HG03045 (cell line): ENCODE measurements around the gene NANOS3.
"Not testable (repeated sequence)": the region's sequence is repeated elsewhere in the genome, so short reads cannot be mapped to it uniquely, and the experiment has no call there.

Experiments used
- ATAC-seq: cut with Tn5 transposase; IDR thresholded peaks from one replicate; pipeline ENCODE4 v1.9.1; 2021; ENCODE audit warnings: mild to moderate bottlenecking, moderate library complexity; ENCODE audit not compliant: unreplicated experiment

Gene NANOS3

DNA sequence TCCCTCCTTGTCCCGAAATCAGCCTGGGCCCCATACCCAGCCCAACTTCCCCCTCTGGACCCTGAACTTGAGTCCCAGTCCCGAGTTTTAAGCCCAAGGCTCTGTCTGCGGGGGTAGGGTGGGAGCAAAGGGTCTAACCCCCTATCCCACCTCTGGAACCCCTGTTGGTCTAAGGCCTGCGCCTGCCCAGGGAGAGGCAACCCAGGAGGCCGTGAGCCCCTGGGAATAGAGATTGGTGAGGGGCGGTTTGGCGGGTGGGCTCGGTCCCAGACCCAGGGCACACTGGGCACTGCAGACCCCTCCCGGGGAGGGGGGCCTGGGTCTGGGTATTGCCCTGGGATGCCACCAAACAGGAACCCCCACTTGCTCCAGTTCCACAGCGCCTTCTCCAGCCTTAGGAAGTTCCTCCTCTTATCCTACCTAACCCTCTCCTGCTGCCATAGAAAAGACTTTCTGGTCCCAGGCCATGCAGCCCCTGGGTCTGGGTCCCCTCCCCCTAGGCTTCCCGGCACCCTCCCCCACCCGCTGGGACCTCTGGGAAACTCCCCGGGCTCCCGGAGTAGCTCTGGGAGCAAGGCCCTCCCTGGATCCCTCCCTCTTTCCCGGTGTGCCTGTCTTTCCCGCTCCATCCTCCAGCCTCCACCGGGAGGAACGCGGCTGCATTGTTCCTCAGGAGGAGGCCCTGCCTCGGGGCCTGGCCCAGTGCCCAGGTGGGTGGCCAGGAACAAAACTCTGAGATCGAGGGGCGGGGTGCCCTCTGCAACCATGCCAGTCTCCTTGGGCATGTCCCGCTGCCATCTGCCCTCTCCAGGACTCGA, 33.6 kb upstream of the NANOS3 start:
- ATAC-seq, result no peak

- no peak for ATAC-seq
Measured at GRCh38 chr19:13844130-13844631, 32.8 kb upstream of the NANOS3 start.

DNA sequence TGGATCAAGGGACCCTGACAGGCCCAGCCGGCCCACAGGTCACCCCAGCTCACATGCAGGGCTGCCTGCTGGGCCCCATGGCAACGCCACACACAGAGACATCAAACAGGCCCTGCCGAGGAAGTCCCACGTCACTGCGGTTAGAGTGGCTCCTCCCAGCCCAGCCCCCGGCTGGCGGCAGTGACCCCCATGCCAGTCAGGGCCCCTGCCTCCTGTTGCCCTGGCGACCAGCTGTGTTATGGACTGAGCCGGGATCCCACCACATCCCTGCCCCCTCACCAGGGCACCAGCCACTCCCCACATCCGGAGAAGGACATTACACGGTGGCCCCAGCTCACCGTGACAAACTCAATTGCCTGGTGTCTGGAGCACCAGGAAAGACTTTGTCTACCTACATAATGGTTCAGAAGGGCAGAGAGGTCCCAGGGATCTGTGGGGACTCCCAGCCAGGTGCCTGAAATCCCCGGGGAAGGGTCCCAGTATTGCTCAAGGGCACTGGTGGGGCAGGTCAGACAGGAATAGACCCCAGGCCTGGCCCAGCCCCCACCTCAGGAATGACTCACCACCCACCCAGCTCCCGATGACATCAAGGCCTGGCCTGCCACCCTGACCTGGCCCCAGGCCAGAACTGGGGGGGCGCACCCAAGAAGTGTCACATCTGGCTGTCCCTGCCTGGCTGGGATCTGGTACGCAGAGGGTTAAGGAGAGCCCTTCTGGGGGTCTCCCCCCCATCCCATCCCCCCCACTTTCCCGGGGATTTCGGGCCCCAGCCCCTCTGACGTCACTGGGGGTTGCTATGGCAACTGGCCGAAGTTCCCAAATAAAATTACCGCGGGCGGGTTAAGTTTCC, 30.2 kb upstream of the NANOS3 start:
- peak; percentile 46 for ATAC-seq

DNA sequence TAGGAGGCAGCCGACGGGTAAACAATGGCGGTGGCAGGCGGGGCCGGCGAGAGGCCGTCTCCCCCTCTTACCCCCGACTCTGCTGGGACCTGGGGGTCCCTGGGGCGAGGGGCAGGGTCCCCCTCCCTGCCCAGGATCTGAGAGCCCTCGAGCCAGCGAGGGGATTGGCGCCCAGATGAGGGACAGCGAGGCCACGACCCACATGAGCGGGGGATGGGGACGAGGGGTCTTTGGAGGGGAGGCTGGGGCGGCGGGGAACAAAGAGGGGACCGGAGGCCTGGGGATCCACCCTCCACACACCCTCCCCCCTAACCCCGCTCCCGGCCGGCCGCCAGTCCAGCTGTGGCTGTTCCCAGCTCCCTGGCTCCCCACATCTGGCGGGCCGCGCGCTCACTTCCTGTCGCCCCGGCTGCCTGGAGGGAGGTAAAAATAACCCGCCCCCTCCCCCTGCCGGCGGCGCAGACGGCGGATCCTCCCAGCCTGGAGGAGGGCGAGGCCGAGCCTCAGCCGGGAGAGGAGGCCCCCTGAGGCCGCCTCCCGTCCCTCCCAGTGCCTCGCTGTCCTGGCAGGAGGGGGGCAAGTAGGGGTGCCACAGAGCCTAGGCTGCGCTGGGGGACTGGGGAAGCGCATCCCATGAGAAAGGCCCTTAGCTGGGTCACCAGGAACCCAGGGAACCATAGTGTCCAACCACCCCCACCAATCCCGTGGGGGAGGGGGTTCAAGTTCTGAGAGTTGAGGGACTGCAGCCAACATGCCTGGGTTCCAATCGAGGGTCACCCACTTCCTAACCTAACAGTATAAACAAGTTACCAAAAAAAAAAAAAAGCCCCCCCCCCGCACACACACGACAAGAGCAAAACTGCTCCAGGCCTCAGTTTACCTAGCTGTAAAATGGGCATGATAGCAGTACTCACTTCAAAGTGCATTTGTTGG, 29.3 kb upstream of the NANOS3 start:
- peak; percentile 31 for ATAC-seq

DNA sequence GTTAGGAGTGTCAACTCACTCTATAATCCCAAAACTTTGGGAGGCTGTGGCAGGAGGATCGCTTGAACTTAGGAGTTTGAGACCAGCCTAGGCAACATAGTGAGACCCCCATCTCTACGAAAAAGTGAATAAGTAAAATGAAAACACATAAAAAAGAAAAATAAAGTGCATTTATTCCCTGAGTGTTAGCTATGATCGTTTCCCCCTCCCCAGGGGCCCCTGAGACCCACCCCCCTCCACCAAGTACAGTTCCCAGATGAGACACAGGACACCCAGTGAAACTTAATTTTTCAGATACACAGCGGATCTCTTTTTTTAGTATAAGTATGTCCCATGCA, 28.6 kb upstream of the NANOS3 start:
- ATAC-seq, result no peak

DNA sequence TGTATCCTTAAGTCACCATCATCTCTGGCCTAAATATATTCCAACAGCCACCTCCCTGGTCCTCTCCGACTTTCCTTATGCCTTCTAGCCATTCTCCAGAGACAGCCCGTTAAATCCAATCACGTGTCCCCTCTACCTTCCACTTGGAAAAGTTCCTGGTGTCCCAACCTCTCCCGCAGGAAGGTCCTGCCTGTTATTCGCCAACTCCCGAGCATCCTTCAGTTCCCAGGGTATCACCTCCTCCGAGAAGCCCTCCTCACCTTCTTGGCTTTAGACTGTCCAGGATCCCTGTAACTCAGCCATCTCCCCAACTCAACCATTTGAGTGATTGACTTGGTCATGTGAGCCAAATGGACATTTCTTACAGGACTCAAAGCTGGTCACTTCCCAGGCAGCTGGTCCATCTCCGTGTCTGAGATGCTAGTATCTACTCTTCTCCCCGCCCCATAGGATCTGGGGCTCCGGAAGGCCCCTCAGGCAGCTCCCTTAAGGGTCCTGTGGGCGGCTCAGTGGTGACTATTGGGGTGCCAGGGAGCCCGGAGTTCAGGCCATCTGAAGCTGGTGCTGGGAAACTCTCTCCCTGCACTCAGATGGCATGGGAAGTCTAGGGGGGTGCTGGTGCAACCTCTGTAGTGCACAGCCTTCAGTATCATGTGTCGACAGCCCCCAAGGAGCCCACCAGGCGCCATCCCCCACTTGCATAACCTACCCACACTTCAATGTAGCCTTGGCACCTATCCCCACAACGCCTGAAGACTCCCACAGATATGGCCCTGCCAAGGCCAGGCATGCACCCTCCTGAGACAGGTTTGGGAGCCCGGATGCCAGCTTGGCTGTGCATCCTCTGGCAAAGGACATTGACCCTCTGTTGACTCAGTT, 27.9 kb upstream of the NANOS3 start:
- no peak for ATAC-seq

- ATAC-seq, result no peak
Measured at GRCh38 chr19:13849991-13850909, 26.7 kb upstream of the NANOS3 start.

- no peak for ATAC-seq
Measured at GRCh38 chr19:13850910-13851733, 25.8 kb upstream of the NANOS3 start.

- ATAC-seq, result not testable (repeated sequence)
Measured at GRCh38 chr19:13851734-13852114, 25.2 kb upstream of the NANOS3 start.

DNA sequence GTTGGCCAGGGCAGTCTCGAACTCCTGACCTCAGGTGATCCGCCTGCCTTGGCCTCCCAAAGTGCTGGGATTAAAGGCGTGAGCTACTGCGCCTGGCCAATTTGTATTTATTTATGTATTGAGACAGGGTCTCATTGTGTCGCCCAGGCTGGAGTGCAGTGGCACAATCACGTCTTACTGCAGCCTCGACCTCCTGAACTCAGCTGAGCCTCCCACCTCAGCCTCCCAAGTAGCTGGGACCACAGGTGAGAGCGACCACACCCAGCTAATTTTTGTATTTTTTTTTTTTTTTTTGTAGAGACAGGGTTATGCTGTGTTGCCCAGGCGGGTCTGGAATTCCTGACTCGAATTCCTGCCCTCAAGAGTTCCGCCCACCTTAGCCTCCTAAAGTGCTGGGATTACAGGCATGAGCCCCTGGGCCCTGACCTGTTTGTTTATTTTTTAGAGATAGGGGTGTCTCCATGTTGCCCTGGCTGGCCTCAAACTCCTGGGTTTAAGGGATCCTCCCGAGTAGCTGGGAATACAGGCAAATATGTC, 24.7 kb upstream of the NANOS3 start:
- not testable (repeated sequence) for ATAC-seq

- no peak for ATAC-seq
Measured at GRCh38 chr19:13856497-13856896, 20.4 kb upstream of the NANOS3 start.

DNA sequence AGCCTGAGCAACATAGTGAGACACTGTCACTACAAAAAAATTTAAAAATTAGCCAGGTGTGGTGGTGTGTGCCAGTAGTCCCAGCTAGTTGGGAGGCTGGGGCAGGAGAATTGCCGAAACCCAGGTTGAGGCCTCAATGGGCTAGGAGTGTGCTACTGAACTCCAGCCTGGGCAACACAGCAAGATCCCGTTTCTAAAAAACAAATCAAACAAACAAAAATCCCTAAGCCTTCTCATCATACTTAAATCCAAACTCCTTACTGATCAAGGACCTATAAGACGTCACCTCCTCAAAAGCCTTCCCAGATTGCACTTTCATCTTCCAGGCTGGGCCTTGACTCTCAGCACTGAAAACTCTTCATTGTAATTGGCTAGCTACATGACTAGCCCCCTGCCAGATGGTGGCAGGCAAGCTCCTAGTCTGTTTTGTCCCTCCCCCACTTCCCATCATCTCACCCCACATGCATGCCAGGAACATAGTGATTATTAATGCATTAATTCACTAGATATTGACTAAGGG, 17.5 kb upstream of the NANOS3 start:
- ATAC-seq, result no peak

DNA sequence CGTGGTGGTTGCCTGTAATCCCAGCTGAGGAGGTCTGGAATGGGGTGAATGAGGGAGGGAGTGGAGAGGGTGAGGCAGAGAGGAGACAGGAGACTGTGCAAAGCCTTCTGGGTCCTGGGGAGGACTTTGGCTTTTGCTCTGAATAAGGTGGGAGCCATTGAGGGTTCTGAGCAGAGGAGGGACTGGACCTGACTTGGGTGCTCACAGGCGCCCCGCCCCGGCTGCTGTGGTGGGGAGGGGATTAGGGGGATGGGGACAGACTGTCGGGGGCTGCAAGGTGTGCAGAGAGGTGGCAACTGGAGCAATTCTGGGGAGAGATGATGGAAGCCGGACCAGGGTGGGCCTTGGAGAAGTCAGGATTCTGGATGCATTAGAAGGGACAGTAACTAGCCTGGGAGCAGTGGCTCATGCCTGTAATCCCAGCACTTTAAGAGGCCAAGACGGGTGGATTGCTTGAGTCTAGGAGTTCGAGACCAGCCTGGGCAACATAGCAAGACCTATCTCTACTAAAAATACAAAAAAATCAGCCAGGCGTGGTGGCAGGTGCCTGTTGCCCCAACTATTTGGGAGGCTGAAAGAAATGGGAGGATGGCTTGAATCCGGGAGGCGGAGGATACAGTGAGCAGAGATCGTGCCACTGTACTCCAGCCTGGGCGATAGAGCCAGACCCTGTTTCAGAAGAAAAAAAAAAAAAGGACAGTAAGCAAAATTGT, 16.1 kb upstream of the NANOS3 start:
- no peak for ATAC-seq

GRCh38 chr19:13861392-13861713, 15.6 kb upstream of the NANOS3 start:
- peak; percentile 4 for ATAC-seq

GRCh38 chr19:13861714-13862531, 15.0 kb upstream of the NANOS3 start:
- ATAC-seq, result peak; percentile 76

- no peak for ATAC-seq
Measured at GRCh38 chr19:13864046-13864666, 12.8 kb upstream of the NANOS3 start.
